Breast epithelium (tissue), 4 donors: Measurements from ENCODE around the gene SCN2A. TPM values are rescaled to one million over a fixed set of nuclear protein-coding genes. Genes with fewer than 3 reads are reported as not detected.

ENCODE experiments used
- DNase-seq, 2 donors: peaks; one replicate each; pipeline ENCODE4 v3.0.0-alpha.2; 2019; ENCODE audit warnings: low spot score in 2 of 2
- H3K27ac ChIP-seq, 2 donors: fragments of 200-600 bp; sonication (generic) in 1 of 2; one replicate each; pipeline ENCODE4 v1.5.1; 2016 to 2019; ENCODE audit warnings: mild to moderate bottlenecking in 1 of 2
- H3K27me3 ChIP-seq, 2 donors: fragments of 200-600 bp; sonication (generic) in 1 of 2; one replicate each; pipeline versions ENCODE4 v1.5.1 to v1.6.0; 2017 to 2019; ENCODE audit warnings: control low read depth in 1 of 2, mild to moderate bottlenecking in 1 of 2
- H3K36me3 ChIP-seq: fragments of 200-600 bp; one replicate; pipeline ENCODE4 v1.5.1; 2019
- H3K4me1 ChIP-seq, 2 donors: fragments of 200-600 bp; sonication (generic); one replicate each; pipeline ENCODE4 v1.5.1; 2016 to 2019; ENCODE audit warnings: control low read depth in 1 of 2
- H3K4me3 ChIP-seq, 3 donors: fragments of 200-600 bp; sonication (generic); 1 replicate in 2 of 3; 2 replicates in 1 of 3; pipeline ENCODE4 v1.5.1; 2016 to 2019; ENCODE audit warnings: mild to moderate bottlenecking in 3 of 3, moderate library complexity in 2 of 3
- H3K9me3 ChIP-seq, 2 donors: fragments of 200-600 bp; sonication (generic) in 1 of 2; one replicate each; pipeline ENCODE4 v1.5.1; 2016 to 2019; ENCODE audit warnings: control low read depth in 1 of 2
- POLR2A ChIP-seq: fragments of 450-650 bp; IDR thresholded peaks from one replicate; pipeline ENCODE4 v1.6.1; 2016; ENCODE audit warnings: antibody characterized with exemption, mild to moderate bottlenecking, moderate library complexity
- POLR2AphosphoS5 ChIP-seq, 3 donors: sonication (generic); formaldehyde crosslinking; IDR thresholded peaks; one replicate each; pipeline ENCODE4 v1.6.1; 2017; ENCODE audit warnings: antibody characterized with exemption in 3 of 3
- intact Hi-C: fragments of 100-400 bp; cut with DNase I; formaldehyde crosslinking; loops from one replicate; pipeline ENCODE4 v1.15.1; 2023; ENCODE audit warnings: low total_unique reads
- total RNA-seq, 3 donors: library from RNA; depleted of rRNA; stranded (reverse); fragments of >200 nt; gene quantifications; one replicate each; pipeline ENCODE4 v1.1.0, GENCODE V29; 2016
- TF ChIP-seq, protein P1 (sequence below), 3 donors: fragments of 450-650 bp; IDR thresholded peaks; one replicate each; pipeline ENCODE4 v1.5.1; 2016 to 2017; ENCODE audit warnings: antibody characterized with exemption in 3 of 3, mild to moderate bottlenecking in 3 of 3, moderate library complexity in 3 of 3

The SCN2A gene
- total RNA-seq, 3 donors from 2014 or later: 0.16 to 2.2 (median 2.0) TPM

DNA sequence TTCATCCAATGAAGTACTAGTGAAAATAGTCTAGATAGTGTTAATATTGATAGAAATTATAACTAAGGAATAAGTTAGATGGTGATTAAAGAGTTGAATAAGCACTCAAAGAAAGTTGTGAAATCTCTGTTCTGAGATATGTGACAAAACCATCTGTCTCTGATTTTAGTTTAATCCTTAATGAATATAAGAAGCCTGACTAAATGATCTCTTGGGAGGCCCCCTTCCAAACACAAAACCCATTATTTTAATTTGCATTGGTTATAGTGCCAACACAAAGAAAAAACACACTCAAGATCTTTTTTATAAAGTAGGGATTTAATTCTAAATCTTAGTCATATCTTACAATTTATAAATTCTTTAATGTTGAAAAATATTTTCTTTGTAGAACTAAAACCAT lies 34.0 kb downstream of the SCN2A start:
- H3K27ac ChIP-seq: no peak overlapping the region
- TF ChIP-seq, protein P1, sequence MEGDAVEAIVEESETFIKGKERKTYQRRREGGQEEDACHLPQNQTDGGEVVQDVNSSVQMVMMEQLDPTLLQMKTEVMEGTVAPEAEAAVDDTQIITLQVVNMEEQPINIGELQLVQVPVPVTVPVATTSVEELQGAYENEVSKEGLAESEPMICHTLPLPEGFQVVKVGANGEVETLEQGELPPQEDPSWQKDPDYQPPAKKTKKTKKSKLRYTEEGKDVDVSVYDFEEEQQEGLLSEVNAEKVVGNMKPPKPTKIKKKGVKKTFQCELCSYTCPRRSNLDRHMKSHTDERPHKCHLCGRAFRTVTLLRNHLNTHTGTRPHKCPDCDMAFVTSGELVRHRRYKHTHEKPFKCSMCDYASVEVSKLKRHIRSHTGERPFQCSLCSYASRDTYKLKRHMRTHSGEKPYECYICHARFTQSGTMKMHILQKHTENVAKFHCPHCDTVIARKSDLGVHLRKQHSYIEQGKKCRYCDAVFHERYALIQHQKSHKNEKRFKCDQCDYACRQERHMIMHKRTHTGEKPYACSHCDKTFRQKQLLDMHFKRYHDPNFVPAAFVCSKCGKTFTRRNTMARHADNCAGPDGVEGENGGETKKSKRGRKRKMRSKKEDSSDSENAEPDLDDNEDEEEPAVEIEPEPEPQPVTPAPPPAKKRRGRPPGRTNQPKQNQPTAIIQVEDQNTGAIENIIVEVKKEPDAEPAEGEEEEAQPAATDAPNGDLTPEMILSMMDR (IDR thresholded peaks at IDR 0.05): no peak
- TF ChIP-seq POLR2A: no peak
- TF ChIP-seq POLR2AphosphoS5 (IDR thresholded peaks at IDR 0.05): no peak
- intact Hi-C loops: no loop called here

DNA sequence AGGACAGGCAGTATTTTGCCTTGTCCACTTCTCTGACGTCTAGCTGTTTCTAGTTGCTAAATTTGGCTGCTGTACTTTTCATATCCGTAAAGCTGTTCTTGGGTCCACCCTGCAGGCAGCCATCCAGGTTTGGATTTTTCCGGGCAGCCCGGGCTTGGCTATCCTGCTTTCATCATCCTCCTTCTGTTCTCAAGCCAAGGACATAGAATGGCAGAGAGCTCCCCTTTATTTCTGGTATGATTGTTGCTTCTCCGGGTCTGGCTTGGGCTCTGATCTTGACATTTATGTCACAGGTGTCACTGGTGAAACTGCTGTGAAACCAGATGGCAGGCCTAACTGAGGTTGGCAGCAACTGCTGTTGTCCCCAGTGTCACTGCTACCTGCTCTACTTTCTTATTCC lies 35.5 kb downstream of the SCN2A start:
- TF ChIP-seq POLR2AphosphoS5 (IDR thresholded peaks at IDR 0.05) (no peak), POLR2A (no peak)
- TF ChIP-seq, protein P1 (IDR thresholded peaks at IDR 0.05): no peak
- intact Hi-C loops: no loop called here
- Histone ChIP-seq H3K9me3 (no peaks in the 10 kb centered on the region), H3K4me3 (no peak overlapping the region), H3K27ac (peak overlapping the region; percentile 41 to 70), H3K27me3 (no peaks in the 10 kb centered on the region), H3K36me3 (no peaks in the 10 kb centered on the region), H3K4me1 (no peaks in the 10 kb centered on the region)
- peak; percentile 54 to 73 for DNase-seq

More for the DNA sequence above, 34.0 kb downstream of the SCN2A start:
- Histone ChIP-seq H3K27me3 (no peaks in the 10 kb centered on the region), H3K4me1 (no peaks in the 10 kb centered on the region), H3K4me3 (no peak overlapping the region), H3K9me3 (no peaks in the 10 kb centered on the region), H3K36me3 (no peaks in the 10 kb centered on the region)
- no peak for DNase-seq

DNA sequence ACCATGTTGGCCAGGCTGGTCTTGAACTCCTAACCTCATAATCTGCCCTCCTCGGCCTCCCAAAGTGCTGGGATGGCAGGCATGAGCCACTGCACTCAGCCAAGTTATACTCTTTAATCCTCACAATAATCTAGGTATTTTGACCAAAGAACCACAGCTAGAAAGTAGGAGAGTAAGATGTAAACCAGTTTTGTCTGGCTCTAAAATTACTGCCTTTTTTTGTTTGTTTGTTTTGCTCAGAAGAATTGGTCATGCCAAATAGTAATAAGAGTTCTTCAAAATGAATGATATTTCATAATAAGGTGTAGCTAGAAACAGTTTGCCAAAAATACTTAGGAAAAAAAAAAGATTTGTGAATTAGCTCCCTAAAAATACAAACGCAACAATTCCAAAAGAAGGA lies 36.7 kb downstream of the SCN2A start:
- no peaks in the 10 kb centered on the region for H3K4me1 ChIP-seq
- peak overlapping the region; percentile 41 to 70 for H3K27ac ChIP-seq
- DNase-seq: no peak
- H3K36me3 ChIP-seq: no peaks in the 10 kb centered on the region
- no peaks in the 10 kb centered on the region for H3K27me3 ChIP-seq
- TF ChIP-seq, protein P1 (IDR thresholded peaks at IDR 0.05): no peak
- TF ChIP-seq POLR2A (no peak), POLR2AphosphoS5 (IDR thresholded peaks at IDR 0.05) (no peak)
- intact Hi-C loops: no loop called here
- no peaks in the 10 kb centered on the region for H3K9me3 ChIP-seq
- no peak overlapping the region for H3K4me3 ChIP-seq

DNA sequence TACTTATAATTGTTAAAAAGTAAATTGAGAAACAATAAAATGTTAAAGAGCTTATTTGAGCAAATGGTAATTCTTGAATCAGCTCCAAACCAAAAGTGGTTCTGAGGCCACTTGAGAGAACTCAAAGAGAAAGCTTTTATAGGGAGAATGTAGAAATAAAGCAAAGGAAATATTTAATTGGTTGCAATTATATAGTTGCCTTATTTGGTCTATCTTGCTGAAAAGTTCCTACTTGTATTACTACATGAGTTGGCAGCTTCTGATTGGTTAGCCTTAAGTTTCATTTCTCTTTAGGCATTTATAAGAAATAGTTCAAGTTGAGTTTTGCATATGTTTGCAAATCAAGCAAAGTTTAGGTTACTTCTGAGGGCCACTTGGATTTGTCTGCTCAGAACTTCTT lies 38.1 kb downstream of the SCN2A start:
- no peak for DNase-seq
- TF ChIP-seq, protein P1 (IDR thresholded peaks at IDR 0.05): no peak
- no peak for TF ChIP-seq POLR2AphosphoS5 (IDR thresholded peaks at IDR 0.05)
- TF ChIP-seq POLR2A: no peak
- H3K27me3 ChIP-seq: no peaks in the 10 kb centered on the region
- intact Hi-C loops: no loop called here
- H3K9me3 ChIP-seq: no peaks in the 10 kb centered on the region
- H3K27ac ChIP-seq: no peak overlapping the region
- no peak overlapping the region for H3K4me3 ChIP-seq
- no peaks in the 10 kb centered on the region for H3K36me3 ChIP-seq
- no peaks in the 10 kb centered on the region for H3K4me1 ChIP-seq

DNA sequence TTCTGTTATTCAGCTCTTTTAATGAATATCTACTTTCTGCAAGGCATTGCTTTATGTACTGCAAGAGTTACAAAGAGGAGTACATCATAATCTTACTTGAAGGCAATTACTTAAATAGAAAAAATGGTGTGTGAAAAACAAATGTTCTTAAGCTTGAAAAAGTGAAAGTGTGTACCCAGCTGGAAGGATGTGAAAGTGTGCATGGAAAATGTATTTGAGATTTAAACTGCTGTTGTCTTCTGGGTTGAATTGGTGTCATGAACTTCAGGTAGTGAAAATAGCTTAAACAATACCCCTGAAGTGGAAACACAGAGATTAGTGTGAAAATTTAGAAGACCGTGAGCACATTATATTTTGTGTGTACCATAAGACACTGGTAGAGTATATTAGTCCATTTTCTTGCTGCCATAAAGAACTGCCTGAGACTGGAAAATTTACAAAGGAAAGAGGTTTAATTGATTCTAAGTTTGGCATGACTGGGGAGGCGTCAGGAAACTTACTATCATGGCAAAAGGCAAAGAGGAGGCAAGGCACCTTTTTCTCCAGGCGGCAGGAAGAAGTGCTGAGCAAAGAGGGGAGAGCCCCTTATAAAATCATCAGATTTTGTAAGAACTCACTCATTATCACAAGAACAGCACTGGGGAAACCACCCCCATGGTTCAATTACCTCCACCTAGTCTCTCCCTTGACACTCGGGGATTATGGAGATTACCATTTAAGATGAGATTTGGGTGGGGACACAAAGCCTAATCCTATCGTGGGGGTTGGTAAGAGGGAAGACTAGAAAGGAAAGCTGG lies 38.8 kb downstream of the SCN2A start:
- Histone ChIP-seq H3K4me3 (no peak overlapping the region), H3K4me1 (no peaks in the 10 kb centered on the region), H3K36me3 (no peaks in the 10 kb centered on the region), H3K27me3 (no peaks in the 10 kb centered on the region), H3K27ac (no peak overlapping the region), H3K9me3 (no peaks in the 10 kb centered on the region)
- intact Hi-C loops: no loop called here
- TF ChIP-seq POLR2AphosphoS5 (IDR thresholded peaks at IDR 0.05) (no peak), POLR2A (no peak)
- TF ChIP-seq, protein P1 (IDR thresholded peaks at IDR 0.05): no peak
- DNase-seq: no peak
